AG04450 (cell line): ENCODE results near the gene GALNT1. TPM values are rescaled to one million over a fixed set of nuclear protein-coding genes. Genes with fewer than 3 reads are reported as not detected.

Experiments used
- CTCF ChIA-PET: fragments of 300-600, 350-600 bp; formaldehyde crosslinking; extraction: SDS; loops from one replicate; lab custom pipeline; 2022; ENCODE audit warnings: antibody characterized with exemption, inconsistent platforms; lab: Charles Lee
- POLR2A ChIA-PET: fragments of 350-600 bp; formaldehyde crosslinking; extraction: SDS; loops from one replicate; lab custom pipeline; 2021; ENCODE audit warnings: antibody characterized with exemption, inconsistent platforms; lab: Yijun Ruan, JAX
- DNase-seq: peaks from one replicate; pipeline ENCODE4 v3.0.0-alpha.2; 2011; ENCODE audit warnings: low read depth, low spot score
- H3K27ac ChIP-seq: one replicate; pipeline ENCODE4 v1.5.1; 2012; ENCODE audit warnings: low read depth, low read length, control low read depth
- H3K27me3 ChIP-seq: one replicate; pipeline ENCODE4 v1.6.0; 2012; ENCODE audit warnings: low read length; ENCODE audit not compliant: control insufficient read depth, insufficient read depth
- H3K4me3 ChIP-seq: 2 replicates; pipeline ENCODE4 v1.5.1; 2011; ENCODE audit warnings: mild to moderate bottlenecking, low read depth, low read length, control low read depth
- H3K9me3 ChIP-seq: 2 replicates; pipeline ENCODE4 v1.5.1; 2012; ENCODE audit warnings: low read length; ENCODE audit not compliant: control insufficient read depth, insufficient read depth
- CTCF ChIP-seq: IDR thresholded peaks from 2 replicates; pipeline ENCODE4 v1.5.1; 2011; ENCODE audit warnings: low read depth, low read length, control low read depth, inconsistent platforms
- polyA plus RNA-seq: library from polyadenylated mRNA; depleted of rRNA; stranded (reverse); fragments of >200 nt; gene quantifications from 2 replicates; pipeline ENCODE4 v1.2.3, GENCODE V29; 2011

GALNT1 gene
- polyA plus RNA-seq, 1 experiment, result 69.5 TPM

DNA sequence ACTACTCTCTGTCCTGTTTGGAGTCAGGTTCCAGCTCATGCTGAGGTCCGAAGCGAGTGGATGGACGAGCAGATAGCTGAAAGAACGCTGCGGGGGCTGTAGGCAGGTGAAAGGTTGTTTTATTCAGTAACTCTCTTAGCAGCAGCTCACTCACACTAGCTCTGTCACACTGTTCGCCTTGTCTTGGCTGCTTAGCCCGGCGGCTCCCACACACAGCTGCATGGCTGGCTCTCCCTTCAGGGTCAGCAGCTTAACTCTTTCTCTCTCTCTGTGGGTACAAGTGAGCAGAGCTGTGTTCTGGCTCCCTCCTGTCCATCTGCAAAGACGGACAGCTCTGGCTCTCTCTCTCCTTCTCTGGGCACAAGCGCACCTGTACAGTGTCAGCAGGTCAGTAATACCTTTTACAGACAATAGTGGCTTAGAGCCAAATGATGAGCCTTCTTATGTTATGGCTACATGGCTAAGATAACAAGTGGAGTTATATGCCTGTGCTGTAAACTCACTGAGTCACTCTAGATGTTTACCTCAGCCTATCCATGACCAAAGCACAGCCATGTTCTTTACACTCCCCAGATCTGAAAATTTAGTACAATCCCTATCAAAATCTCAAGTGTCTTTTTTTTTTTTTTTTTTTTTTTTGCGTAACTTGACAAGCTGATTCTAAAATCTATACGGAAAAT, 149.3 kb downstream of the GALNT1 start:
- peaks cover 2% of the 10 kb centered on the region for H3K27me3 ChIP-seq
- no peaks in the 10 kb centered on the region for H3K9me3 ChIP-seq
- DNase-seq, result no peak
- H3K27ac ChIP-seq, result no peak overlapping the region
- ChIA-PET CTCF (interaction anchor here (0.6 kb wide), 1 partner anchor 499 kb away, joined by 3 read pairs; no protein-coding TSS in a partner anchor), POLR2A (no interaction called here)
- no peak for TF ChIP-seq CTCF
- H3K4me3 ChIP-seq, result peak overlapping the region; percentile 35

DNA sequence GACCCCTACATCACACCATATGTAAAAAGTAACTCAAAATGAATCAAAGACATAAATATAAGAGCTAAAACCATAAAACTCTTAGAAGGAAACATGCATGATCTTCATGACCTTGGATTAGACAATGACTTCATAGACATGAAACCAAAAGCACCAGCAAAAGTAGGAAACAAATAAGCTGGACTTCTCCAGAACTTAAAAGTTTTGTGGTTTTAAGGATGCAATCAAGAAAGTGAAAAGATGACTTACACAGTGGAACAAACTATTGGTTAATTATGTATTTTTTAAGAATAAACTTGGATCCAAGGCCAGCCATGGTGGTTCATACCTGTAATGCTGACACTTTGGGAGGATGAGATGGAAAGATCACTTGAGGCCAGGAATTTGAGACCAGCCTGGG, 150.2 kb downstream of the GALNT1 start:
- no peak for DNase-seq
- no peak overlapping the region for H3K27ac ChIP-seq
- H3K9me3 ChIP-seq, result no peaks in the 10 kb centered on the region
- no peak for TF ChIP-seq CTCF
- H3K27me3 ChIP-seq, result peaks cover 2% of the 10 kb centered on the region
- POLR2A ChIA-PET, result no interaction called here
- H3K4me3 ChIP-seq, result no peak overlapping the region
- CTCF ChIA-PET, result interaction anchor here (0.6 kb wide), 2 partner anchors 242 to 500 kb away, joined by 3 to 4 read pairs; no protein-coding TSS in a partner anchor

- no peak overlapping the region for H3K4me3 ChIP-seq
- ChIA-PET CTCF (interaction anchor here (0.6 kb wide), 1 partner anchor 242 kb away, joined by 4 read pairs; no protein-coding TSS in a partner anchor), POLR2A (no interaction called here)
- H3K27ac ChIP-seq, result no peak overlapping the region
- TF ChIP-seq CTCF, result no peak
- no peaks in the 10 kb centered on the region for H3K9me3 ChIP-seq
- peaks cover 2% of the 10 kb centered on the region for H3K27me3 ChIP-seq
- no peak for DNase-seq
These were observed 150.6 kb downstream of the GALNT1 start for GRCh38 chr18:35732162-35732561.

GRCh38 chr18:35732636-35733035, 151.1 kb downstream of the GALNT1 start:
- POLR2A ChIA-PET, result no interaction called here
- H3K27me3 ChIP-seq, result peaks cover 2% of the 10 kb centered on the region
- no peaks in the 10 kb centered on the region for H3K9me3 ChIP-seq
- CTCF ChIA-PET, result interaction anchor here (1.1 kb wide), 1 partner anchor 24 kb away, joined by 3 read pairs; no protein-coding TSS in a partner anchor
- TF ChIP-seq CTCF, result no peak
- peak; percentile 6 for DNase-seq
- H3K4me3 ChIP-seq, result no peak overlapping the region
- H3K27ac ChIP-seq, result no peak overlapping the region

GRCh38 chr18:35733408-35733807, 151.9 kb downstream of the GALNT1 start:
- no peak overlapping the region for H3K4me3 ChIP-seq
- ChIA-PET CTCF (interaction anchor here (1.1 kb wide), 1 partner anchor 23 kb away, joined by 3 read pairs; no protein-coding TSS in a partner anchor), POLR2A (no interaction called here)
- H3K9me3 ChIP-seq, result no peaks in the 10 kb centered on the region
- no peak for DNase-seq
- no peak overlapping the region for H3K27ac ChIP-seq
- peaks cover 2% of the 10 kb centered on the region for H3K27me3 ChIP-seq
- TF ChIP-seq CTCF, result no peak
